GM18861 (cell line): Measurements from ENCODE around the gene TCF3.

Experiments used
- ATAC-seq: cut with Tn5 transposase; IDR thresholded peaks from one replicate; pipeline ENCODE4 v1.9.1; 2021; ENCODE audit not compliant: unreplicated experiment

TCF3 gene

GRCh38 chr19:1587872-1588271 is 64.5 kb downstream of the TCF3 start:
- no peak for ATAC-seq

GRCh38 chr19:1585243-1585580 is 67.2 kb downstream of the TCF3 start:
- no peak for ATAC-seq

GRCh38 chr19:1584500-1585242 is 67.7 kb downstream of the TCF3 start:
- ATAC-seq = no peak

GRCh38 chr19:1582201-1582600 is 70.2 kb downstream of the TCF3 start:
- no peak for ATAC-seq

DNA sequence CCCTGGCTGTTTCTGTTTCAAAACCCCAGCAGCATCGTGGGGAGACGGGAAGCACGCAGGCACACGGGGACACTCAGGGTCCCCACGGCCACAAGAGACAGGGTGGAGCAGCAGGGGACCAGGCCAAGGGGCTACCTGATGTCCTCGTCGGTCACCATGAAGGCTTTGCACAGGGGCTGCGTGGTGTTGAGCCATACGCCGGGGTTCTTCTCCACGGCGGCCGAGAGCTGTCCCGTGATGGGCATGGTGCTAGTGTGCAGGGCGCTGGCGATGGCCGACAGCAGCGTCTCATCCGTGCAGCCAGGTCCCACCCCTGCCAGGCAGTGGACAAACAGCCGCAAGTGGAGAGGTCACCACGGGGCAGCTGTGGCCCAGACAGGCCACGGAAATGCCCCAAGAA is 71.5 kb downstream of the TCF3 start:
- ATAC-seq = no peak

- no peak for ATAC-seq
Observed at GRCh38 chr19:1580382-1580781, 72.0 kb downstream of the TCF3 start.

GRCh38 chr19:1579222-1579621 is 73.2 kb downstream of the TCF3 start:
- ATAC-seq = no peak

GRCh38 chr19:1577929-1578618 is 74.3 kb downstream of the TCF3 start:
- ATAC-seq = no peak

DNA sequence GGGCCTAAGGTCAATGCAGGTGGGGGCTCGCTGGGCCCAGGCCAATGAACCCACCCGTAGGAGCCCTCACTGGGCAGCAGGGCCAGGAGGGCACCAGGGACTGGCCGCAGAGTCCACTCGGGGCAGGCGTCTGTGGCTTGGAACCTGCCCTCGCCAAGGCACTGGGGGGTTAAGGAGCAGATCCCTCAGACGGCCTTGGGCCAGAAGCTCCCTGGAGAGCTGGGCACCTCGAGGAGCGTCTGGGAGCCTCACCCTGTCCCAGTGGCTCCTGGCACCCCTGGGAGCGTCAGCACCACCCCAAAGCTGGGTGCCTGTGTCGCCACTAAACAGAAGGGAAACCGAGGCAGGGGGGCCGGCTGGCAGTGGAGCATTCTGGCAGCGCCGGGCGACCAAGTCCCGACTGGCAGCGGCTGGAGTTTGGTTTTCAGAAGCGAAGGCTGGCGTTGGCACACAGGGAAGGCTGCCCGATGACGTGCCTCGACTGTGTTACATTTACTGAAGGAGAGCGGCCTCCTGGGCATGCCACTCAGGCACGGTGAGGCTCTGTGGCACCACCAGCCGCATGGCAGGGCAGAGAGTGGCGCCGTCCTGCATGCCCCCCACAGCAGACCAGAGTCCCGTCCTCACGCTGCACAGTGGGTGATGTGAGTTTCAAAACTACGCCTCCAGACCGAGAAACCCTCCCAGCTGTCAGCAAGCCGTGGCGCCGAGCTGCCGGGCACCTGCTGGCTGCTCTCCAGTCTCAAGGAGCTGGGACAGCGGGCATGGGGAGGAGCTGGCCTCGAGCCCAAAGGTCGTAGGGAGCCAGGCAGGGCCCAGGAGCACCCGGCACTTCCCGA is 75.1 kb downstream of the TCF3 start:
- no peak for ATAC-seq

DNA sequence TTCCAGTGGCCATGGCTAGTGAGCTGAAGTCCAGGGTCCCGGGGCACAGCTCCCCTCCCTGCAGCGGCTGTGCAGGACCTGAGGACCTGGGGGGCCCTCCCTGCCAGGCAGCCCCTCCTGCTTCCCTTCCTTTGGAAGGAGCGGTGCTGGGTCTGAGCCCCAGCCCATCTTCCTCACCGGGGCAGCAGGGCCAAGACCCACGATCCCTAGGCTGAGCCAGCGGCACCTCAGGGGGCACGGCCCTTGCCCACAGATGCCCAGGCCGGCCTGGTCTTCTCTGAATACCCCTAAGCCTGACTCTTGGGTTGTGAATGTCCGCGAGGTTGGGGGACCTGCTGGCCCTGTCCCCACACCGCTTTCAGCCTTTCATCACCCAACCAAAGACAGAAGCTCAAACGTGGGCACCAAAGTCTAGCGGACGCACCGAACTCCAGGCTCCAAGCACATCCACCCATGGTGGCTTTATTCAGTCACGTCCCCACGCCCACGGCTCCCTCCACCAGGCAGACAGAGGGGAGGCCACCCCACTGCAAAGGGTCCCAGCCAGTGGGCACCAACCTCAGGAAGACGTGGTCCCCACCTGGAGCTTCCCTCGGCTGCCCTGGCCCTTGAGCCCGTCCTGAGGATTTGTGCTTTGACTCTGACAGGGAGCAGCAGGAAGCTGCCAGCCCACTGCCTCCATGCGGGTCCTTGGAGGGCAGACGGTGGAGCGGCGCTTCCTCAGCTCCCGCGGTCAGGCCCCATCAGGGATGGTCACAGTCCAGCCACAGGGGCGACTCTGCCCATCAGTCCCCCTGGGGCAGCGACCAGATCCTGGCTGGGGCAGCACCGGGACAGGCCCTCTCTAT is 75.9 kb downstream of the TCF3 start:
- ATAC-seq = no peak

GRCh38 chr19:1575323-1576241 is 76.8 kb downstream of the TCF3 start:
- ATAC-seq = no peak

DNA sequence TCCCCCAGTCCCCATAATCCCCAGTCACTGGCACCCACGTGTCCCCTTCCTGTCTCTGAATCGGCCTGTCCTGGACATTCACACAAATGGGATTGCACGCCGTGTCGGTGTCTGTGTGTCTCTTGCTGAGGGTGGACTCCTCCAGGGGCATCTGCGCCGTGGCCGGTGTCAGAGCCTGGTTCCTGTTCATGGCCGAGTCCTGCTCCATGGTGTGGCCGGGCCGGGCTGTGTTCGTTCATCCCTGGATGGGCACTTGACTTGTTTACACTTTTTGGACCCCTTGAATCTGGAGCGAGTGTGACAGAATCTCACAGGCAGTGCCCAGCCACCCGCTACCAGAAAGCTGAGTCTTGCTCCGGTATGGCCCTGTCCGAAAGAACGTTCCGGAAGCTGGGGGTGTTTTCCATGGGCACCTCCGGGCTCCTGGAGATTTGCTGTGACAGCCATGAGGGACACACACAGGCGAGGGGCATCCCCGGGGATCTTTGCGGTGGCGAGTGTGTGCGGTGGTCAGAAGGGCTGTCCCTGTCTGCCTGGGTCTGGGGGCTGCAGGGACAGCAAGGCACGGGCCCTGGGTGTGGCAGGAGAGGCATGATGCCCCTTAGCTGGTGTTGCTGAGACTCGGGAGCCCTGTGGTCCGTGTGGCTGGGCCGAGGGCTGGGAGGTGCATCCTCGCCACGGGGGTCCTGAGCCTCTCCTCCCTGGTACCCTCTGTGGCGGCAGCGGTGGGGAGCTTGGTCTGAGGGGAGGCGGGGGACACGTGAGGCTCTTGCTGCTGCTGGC is 77.9 kb downstream of the TCF3 start:
- no peak for ATAC-seq

DNA sequence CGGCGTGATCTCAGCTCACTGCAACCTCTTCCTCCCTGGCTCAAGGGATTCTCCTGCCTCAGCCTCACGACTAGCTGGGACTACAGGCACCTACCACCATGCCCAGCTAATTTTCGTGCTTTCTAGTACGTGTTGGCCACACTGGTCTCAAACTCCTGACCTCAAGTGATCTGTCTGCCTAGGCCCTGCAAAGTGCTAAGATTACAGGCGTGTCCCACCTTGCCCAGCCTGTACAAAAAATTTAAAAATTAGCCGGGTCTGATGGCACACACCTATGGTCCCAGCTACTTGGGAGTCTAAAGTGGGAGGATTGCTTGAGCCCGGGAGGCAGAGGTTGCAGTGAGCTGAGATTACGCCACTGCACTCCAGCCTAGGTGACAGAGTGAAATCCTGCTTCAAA is 79.6 kb downstream of the TCF3 start:
- no peak for ATAC-seq

DNA sequence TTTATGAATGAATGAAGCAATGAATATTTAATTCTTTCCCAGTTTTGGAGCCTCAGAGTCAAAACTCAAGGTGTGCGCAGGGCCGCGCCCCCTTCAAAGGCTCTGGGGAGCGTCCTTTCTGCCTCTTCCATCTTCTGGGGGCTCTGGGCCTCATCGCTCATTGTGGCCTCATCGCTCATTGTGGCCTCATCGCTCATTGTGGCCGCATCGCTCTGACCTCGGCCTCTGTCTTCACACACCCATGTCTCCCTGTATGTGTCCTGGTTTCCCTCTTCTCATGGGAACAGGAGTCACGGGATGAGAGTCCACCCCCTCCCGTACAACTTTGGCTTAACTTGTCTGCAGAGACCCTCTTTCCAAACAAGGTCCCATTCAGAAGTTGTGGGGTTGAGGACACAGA is 81.1 kb downstream of the TCF3 start:
- ATAC-seq = no peak

DNA sequence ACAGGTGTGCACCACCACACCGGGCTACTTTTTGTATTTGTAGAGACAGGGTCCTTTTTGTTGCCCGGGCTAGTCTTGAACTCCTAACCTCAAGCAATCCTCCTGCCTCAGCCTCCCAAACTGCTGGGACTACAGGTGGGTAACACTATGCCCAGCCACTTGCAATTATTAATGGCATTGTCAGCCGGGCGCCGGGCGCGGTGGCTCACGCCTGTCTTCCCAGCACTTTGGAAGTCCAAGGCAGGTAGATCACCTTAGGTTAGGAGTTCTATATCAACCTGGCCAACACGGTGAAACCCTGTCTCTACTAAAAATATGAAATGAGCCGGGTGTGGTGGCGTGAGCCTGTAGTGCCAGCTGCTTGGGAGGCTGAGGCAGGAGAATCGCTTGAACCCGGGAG is 81.6 kb downstream of the TCF3 start:
- ATAC-seq = no peak

DNA sequence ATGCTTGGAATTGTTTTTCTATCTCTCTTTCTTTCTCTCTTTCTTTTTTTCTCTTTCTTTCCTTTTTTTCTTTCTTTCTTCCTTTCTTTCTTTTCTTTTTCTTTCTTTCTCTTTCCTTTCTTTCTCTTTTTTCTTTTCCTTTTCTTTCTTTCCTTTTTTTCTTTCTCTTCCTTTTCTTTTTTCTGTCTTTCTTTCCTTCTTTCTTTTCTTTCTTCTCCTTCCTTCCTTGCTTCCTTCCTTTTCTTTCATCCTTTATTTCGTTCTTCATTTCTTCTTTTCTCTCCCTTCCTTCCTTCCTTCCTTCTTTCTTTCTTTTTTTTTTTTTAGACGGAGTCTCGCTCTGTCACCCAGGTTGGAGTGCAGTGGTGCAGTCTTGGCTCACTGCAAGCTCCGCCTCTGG is 82.4 kb downstream of the TCF3 start:
- ATAC-seq = no peak

DNA sequence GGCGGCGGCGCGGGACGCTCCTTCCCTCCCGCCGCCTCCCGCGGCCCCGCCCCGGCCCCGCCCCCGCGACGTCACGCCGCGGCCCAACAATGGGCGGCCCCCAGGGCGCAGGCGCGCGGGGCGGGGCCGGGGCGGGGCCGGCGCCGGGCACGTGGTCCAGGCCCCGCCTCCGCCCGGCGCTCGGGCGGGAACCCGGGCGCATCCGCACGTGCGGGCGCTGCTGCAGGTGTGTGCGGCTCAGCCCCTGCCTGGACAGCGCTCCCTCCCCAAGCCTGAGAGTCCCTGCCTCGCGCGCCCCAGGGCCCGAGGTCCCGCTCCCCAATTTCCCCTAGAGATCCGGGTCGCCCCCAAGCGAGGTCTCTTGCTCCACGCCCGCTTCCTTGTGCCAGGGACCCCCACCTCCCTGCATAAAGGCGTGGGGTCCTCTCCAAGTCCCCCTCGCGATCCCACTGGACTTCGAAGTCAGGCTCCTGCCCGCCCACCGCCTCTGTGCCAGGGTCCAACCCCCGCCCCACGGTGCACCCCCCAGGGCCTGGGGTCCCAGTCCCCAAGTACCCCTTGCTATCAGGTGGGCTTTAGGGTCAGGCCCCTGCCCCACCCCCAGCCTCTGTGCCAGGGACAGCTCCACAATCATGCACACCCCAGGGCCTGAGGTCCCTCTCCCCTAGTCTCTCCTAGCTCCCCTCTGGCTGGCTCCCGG is 83.9 kb downstream of the TCF3 start, which contains the start of gene MEX3D:
Gene MEX3D (minus strand): TSS at position 6 of the 700 bp plus-strand sequence. CDS start 267 bp downstream, outside the sequence.
- ATAC-seq = no peak

- no peak for ATAC-seq
Observed at GRCh38 chr19:1567848-1568227, 84.6 kb downstream of the TCF3 start.
